ENCODE data around the gene ACAA1. TPM values are rescaled to one million over a fixed set of nuclear protein-coding genes. Genes with fewer than 3 reads are reported as not detected.
"Not testable (repeated sequence)": the region's sequence is repeated elsewhere in the genome, so short reads cannot be mapped to it uniquely, and the experiment has no call there.

ACAA1 gene
- total and polyA plus RNA-seq, 9 of the 15 experiments (the other 6 are each of a cell fraction or from before 2014, with no cell fraction given), result 4.0 to 88.9 (median 57.2) TPM

DNA sequence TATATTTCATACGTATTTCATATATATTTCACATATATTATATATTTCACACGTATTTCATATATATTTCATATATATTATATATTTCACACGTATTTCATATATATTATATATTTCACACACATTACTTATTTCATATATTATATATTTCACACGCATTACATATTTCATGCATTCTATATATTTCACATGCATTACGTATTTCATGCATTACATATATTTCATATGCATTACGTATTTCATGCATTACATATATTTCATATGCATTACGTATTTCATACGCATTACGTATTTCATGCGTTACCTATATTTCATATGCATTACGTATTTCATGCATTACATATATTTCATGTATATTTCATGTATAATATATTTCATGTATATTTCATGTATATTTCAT is 23.8 kb upstream of the ACAA1 start:
- H3K27ac ChIP-seq (ENCODE audit: extremely low read depth, low read depth, low read length); H3K9me3 ChIP-seq (replicated peaks; ENCODE audit: control insufficient read depth, insufficient read depth, low read depth, low read length); H3K27me3 ChIP-seq (ENCODE audit: control insufficient read depth in 2 of 2, insufficient read depth in 2 of 2, low read length in 2 of 2); H3K4me3 ChIP-seq; BruUV-seq (replicated peaks); H3K9ac ChIP-seq (ENCODE audit: insufficient read depth in 1 of 2, low read depth in 2 of 2, low read length in 2 of 2); POLR2A ChIA-PET; ATAC-seq; H2AFZ ChIP-seq (ENCODE audit: low read depth, low read length); H3K79me2 ChIP-seq (ENCODE audit: control insufficient read depth, insufficient read depth, low read length); in situ Hi-C loops (cut with MboI); H3K36me3 ChIP-seq (ENCODE audit: control insufficient read depth, insufficient read depth, low read length); DNase-seq (ENCODE audit: extremely low read depth in 1 of 4, low spot score in 3 of 4); H4K20me1 ChIP-seq (replicated peaks; ENCODE audit: control insufficient read depth, insufficient read depth, low read length); H3K9me1 ChIP-seq (ENCODE audit: control insufficient read depth, insufficient read depth, low read length); H3K4me2 ChIP-seq (ENCODE audit: insufficient read depth, low read length); CTCF ChIA-PET (ENCODE audit: low intra/inter-chr PET ratio); intact Hi-C loops (cut with micrococcal nuclease); FAIRE-seq: not testable (repeated sequence)
- 82% methylated on average over 11 of the region's 11 CpGs for WGBS (ENCODE audit: insufficient coverage, low coverage, missing lambda C conversion rate)
- H3K4me1 ChIP-seq (replicated peaks in 1 of 2; ENCODE audit: control insufficient read depth in 2 of 2, insufficient read depth in 2 of 2, low read length in 2 of 2), result peaks cover 13 to 19% of the 10 kb centered on the region in 2 experiments
- TF ChIP-seq ZNF707 (CRISPR knock-in tag; conservative IDR thresholded peaks at IDR 0.05) (peak; percentile 70), MTF1 (CRISPR knock-in tag; IDR thresholded peaks at IDR 0.05; ENCODE audit: borderline replicate concordance) (peak; percentile 73; the same call in 1 of the 2 replicates), CEBPB (tag; IDR thresholded peaks at IDR 0.05) (0 out of 2 replicates have a peak, but pooled peaks have one; percentile 6), SLC30A9 (CRISPR knock-in tag; IDR thresholded peaks at IDR 0.05) (peak; percentile 34; the same call in 1 of the 2 replicates), ZNF408 (CRISPR knock-in tag; IDR thresholded peaks at IDR 0.05; ENCODE audit: low read depth) (peak; percentile 60; the same call in 1 of the 2 replicates), ZFP30 (CRISPR knock-in tag; IDR thresholded peaks at IDR 0.05; ENCODE audit: borderline replicate concordance) (0 out of 2 replicates have a peak, but pooled peaks have one; percentile 27), NFIX (CRISPR knock-in tag; IDR thresholded peaks at IDR 0.05; ENCODE audit: low read depth) (peak; percentile 47)
- TF ChIP-seq, protein P1, sequence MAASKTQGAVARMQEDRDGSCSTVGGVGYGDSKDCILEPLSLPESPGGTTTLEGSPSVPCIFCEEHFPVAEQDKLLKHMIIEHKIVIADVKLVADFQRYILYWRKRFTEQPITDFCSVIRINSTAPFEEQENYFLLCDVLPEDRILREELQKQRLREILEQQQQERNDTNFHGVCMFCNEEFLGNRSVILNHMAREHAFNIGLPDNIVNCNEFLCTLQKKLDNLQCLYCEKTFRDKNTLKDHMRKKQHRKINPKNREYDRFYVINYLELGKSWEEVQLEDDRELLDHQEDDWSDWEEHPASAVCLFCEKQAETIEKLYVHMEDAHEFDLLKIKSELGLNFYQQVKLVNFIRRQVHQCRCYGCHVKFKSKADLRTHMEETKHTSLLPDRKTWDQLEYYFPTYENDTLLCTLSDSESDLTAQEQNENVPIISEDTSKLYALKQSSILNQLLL (CRISPR knock-in tag; IDR thresholded peaks at IDR 0.05; ENCODE audit: borderline replicate concordance), result peak; percentile 89; the same call in 1 of the 2 replicates
- TF ChIP-seq, protein P2, sequence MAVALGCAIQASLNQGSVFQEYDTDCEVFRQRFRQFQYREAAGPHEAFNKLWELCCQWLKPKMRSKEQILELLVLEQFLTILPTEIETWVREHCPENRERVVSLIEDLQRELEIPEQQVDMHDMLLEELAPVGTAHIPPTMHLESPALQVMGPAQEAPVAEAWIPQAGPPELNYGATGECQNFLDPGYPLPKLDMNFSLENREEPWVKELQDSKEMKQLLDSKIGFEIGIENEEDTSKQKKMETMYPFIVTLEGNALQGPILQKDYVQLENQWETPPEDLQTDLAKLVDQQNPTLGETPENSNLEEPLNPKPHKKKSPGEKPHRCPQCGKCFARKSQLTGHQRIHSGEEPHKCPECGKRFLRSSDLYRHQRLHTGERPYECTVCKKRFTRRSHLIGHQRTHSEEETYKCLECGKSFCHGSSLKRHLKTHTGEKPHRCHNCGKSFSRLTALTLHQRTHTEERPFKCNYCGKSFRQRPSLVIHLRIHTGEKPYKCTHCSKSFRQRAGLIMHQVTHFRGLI (CRISPR knock-in tag; IDR thresholded peaks at IDR 0.05), result 0 out of 2 replicates have a peak, but pooled peaks have one; percentile 29

Data from K562 (cell line).